HAP-1 (cell line): ENCODE results near the gene SMYD5.
"Not testable (repeated sequence)": the region's sequence is repeated elsewhere in the genome, so short reads cannot be mapped to it uniquely, and the experiment has no call there.

ENCODE experiments used
- DNase-seq, 2 experiments: peaks; one replicate each; pipeline ENCODE4 v3.0.0-alpha.2; 2016 to 2020; ENCODE audit warnings: low spot score in 2 of 2
- H3K27me3 ChIP-seq: fragments of 250-450 bp; sonication (Bioruptor Pico); 2 replicates; pipeline ENCODE4 v1.5.1; 2020; ENCODE audit warnings: low read depth, mild to moderate bottlenecking, moderate library complexity
- H3K36me3 ChIP-seq: fragments of 250-450 bp; sonication (Bioruptor Pico); replicated peaks from 2 replicates; pipeline ENCODE4 v1.5.1; 2020; ENCODE audit warnings: mild to moderate bottlenecking
- H3K4me1 ChIP-seq: fragments of 250-450 bp; sonication (Bioruptor Pico); 2 replicates; pipeline ENCODE4 v1.5.1; 2020; ENCODE audit warnings: mild to moderate bottlenecking
- H3K4me3 ChIP-seq: fragments of 250-450 bp; sonication (Bioruptor Pico); 2 replicates; pipeline ENCODE4 v1.5.1; 2020; ENCODE audit warnings: mild to moderate bottlenecking, moderate library complexity
- H3K9me3 ChIP-seq: fragments of 250-450 bp; sonication (Bioruptor Pico); 2 replicates; pipeline ENCODE4 v1.5.1; 2020; ENCODE audit warnings: mild to moderate bottlenecking, moderate library complexity
- in situ Hi-C: fragments of 300-500 bp; cut with MboI; formaldehyde crosslinking; loops from 3 replicates; pipeline ENCODE4 v1.14.3; 2020; ENCODE audit warnings: low sequenced_read_pairs, inconsistent platforms, mixed read lengths

SMYD5 gene

GRCh38 chr2:73255007-73255644 is 41.1 kb downstream of the SMYD5 start:
- Histone ChIP-seq H3K27me3 (no peaks in the 10 kb centered on the region), H3K36me3 (peaks cover 56% of the 10 kb centered on the region), H3K4me1 (no peaks in the 10 kb centered on the region), H3K9me3 (no peaks in the 10 kb centered on the region), H3K4me3 (no peak overlapping the region)
- in situ Hi-C loops = no loop called here
- DNase-seq = no peak

GRCh38 chr2:73255907-73256617 is 42.0 kb downstream of the SMYD5 start:
- Histone ChIP-seq H3K4me3 (no peak overlapping the region), H3K9me3 (no peaks in the 10 kb centered on the region), H3K36me3 (peaks cover 48% of the 10 kb centered on the region), H3K4me1 (no peaks in the 10 kb centered on the region), H3K27me3 (no peaks in the 10 kb centered on the region)
- in situ Hi-C loops = no loop called here
- no peak for DNase-seq

DNA sequence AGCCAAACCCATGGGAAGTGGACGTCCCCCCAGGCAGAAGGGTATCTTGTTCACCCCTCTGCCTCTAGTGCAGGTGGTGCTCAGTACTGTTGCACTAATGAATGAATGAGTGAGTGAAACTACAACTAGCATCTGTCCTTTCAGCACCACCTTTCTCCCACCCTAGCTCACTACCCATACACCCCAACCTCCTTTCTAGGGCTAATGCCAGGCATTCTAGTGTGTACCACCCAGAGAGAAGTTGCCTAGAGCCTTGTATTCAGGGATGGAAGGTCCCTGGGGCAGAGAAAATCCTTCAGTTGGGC is 42.5 kb downstream of the SMYD5 start:
- in situ Hi-C loops = no loop called here
- Histone ChIP-seq H3K36me3 (peaks cover 43% of the 10 kb centered on the region), H3K4me1 (no peaks in the 10 kb centered on the region), H3K4me3 (no peak overlapping the region), H3K27me3 (no peaks in the 10 kb centered on the region), H3K9me3 (no peaks in the 10 kb centered on the region)
- DNase-seq = no peak

DNA sequence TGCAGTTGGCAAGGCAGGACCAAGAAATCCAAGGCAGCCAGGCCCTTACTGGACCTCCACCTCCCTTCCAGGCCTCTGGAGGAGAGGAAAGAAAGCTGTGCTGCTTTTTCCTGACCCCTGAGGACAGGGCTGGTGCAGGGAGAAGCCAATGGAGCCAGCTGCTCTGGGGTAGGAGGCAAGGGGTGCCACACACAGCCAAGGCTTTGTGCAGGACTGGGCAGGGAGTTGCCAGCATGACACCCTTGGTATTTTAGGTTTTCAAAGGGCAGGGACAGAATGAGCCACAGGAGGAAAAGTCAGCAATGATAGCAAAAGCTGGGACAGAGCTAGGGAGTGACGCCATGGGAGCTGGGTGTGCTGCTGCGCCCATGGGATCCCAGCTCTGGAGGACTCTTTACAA is 43.0 kb downstream of the SMYD5 start:
- no peaks in the 10 kb centered on the region for H3K9me3 ChIP-seq
- DNase-seq = no peak
- peaks cover 39% of the 10 kb centered on the region for H3K36me3 ChIP-seq
- in situ Hi-C loops = no loop called here
- no peaks in the 10 kb centered on the region for H3K4me1 ChIP-seq
- H3K4me3 ChIP-seq = no peak overlapping the region
- no peaks in the 10 kb centered on the region for H3K27me3 ChIP-seq

GRCh38 chr2:73257425-73258125 is 43.5 kb downstream of the SMYD5 start:
- Histone ChIP-seq H3K36me3 (peaks cover 36% of the 10 kb centered on the region), H3K9me3 (no peaks in the 10 kb centered on the region), H3K4me3 (no peak overlapping the region), H3K27me3 (no peaks in the 10 kb centered on the region), H3K4me1 (no peaks in the 10 kb centered on the region)
- in situ Hi-C loops = no loop called here
- DNase-seq = no peak

- Histone ChIP-seq H3K9me3 (no peaks in the 10 kb centered on the region), H3K27me3 (no peaks in the 10 kb centered on the region), H3K36me3 (peaks cover 33% of the 10 kb centered on the region), H3K4me1 (no peaks in the 10 kb centered on the region), H3K4me3 (no peak overlapping the region)
- in situ Hi-C loops = no loop called here
- DNase-seq = no peak
These were observed 44.3 kb downstream of the SMYD5 start for GRCh38 chr2:73258186-73258912.

DNA sequence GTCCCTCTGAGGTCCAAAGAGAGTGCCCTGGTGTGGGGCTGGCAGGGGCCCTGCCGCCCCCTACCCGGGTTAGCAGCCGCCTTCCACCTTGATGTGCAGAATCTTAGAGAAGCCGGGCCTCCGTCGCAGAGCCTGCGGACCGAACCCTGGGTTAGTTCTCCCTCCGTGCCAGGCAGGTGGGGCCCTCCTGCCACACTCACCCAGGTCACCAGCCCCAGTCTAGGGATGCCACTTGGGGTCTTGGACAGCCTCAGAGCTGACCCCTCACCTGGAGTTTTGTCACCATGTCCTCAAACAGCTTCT is 44.8 kb downstream of the SMYD5 start:
- in situ Hi-C loops = no loop called here
- no peak for DNase-seq
- H3K27me3 ChIP-seq = no peaks in the 10 kb centered on the region
- H3K36me3 ChIP-seq = peaks cover 29% of the 10 kb centered on the region
- H3K4me3 ChIP-seq = no peak overlapping the region
- no peaks in the 10 kb centered on the region for H3K9me3 ChIP-seq
- H3K4me1 ChIP-seq = no peaks in the 10 kb centered on the region

- in situ Hi-C loops = no loop called here
- Histone ChIP-seq H3K27me3 (no peaks in the 10 kb centered on the region), H3K4me3 (no peak overlapping the region), H3K9me3 (no peaks in the 10 kb centered on the region), H3K4me1 (no peaks in the 10 kb centered on the region), H3K36me3 (peaks cover 28% of the 10 kb centered on the region)
- no peak for DNase-seq
These were observed 45.2 kb downstream of the SMYD5 start for GRCh38 chr2:73259276-73259675.

- H3K36me3 ChIP-seq = peaks cover 24% of the 10 kb centered on the region
- H3K4me1 ChIP-seq = no peaks in the 10 kb centered on the region
- no peaks in the 10 kb centered on the region for H3K9me3 ChIP-seq
- in situ Hi-C loops = no loop called here
- H3K27me3 ChIP-seq = no peaks in the 10 kb centered on the region
- no peak for DNase-seq
- H3K4me3 ChIP-seq = no peak overlapping the region
These were observed 45.8 kb downstream of the SMYD5 start for GRCh38 chr2:73259704-73260337.

DNA sequence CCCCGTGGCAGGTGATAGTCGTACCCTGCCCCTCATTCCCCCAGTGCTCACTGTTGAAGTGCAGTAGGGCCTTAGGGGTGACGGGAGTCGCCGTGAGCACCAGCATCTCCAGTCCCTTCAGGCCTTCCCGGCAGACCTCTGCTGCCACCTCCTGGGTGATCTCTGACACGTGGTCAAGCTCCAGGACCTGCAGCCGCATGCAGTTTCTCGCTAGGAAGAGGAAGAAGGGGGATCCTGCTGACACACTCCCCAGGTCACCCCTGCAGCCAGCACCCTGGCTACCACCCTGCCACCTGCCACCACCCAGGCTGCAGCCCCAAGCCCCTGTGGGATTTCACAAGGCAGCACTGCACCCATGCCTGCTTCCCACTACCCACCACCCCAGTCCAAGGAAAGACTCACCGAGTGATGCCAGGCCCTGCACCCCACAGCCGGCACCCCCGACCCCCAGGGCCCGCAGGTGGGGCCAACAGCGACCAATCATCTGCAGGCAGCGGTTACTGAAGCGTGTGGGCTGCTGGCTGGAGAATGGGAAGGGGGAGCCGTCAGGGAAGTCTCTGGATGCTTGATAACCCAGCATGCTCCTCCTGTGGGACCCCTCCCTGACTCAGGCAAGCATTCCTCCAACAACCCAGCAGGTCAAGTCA is 46.4 kb downstream of the SMYD5 start:
- peak in 1 of 2 experiments; percentile 55 for DNase-seq
- Histone ChIP-seq H3K9me3 (no peaks in the 10 kb centered on the region), H3K36me3 (peaks cover 24% of the 10 kb centered on the region), H3K4me3 (no peak overlapping the region), H3K4me1 (no peaks in the 10 kb centered on the region), H3K27me3 (no peaks in the 10 kb centered on the region)
- in situ Hi-C loops = no loop called here

DNA sequence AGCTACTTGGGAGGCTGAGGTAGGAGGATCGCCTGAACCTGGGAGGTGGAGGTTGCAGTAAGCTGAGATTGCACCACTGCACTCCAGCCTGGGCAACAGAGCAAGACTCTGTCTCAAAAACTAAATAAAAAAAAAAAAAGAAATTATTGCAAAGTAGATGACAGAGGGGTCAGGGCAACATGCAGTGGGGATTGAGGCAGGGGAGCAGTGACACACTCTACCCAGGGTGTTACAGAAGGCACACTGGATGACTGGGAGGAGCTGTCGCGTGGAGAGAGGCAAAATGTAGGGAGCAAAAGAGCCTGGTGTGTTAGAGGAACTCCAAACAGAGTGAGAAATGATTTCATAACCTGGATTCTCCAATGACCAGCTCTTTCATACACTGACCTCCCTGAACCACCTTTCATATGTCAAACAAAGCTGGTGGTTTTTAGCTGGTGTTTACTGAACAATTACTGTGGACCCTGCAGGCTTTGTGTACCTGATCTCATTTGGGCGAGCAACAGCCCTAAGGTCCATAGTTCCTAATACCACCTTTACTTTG is 48.1 kb downstream of the SMYD5 start:
- Histone ChIP-seq H3K9me3 (no peaks in the 10 kb centered on the region), H3K4me3 (no peak overlapping the region), H3K4me1 (no peaks in the 10 kb centered on the region), H3K27me3 (no peaks in the 10 kb centered on the region), H3K36me3 (peaks cover 24% of the 10 kb centered on the region)
- in situ Hi-C loops = no loop called here
- DNase-seq = no peak

- H3K9me3 ChIP-seq, H3K4me3 ChIP-seq, H3K27me3 ChIP-seq, in situ Hi-C loops, DNase-seq, H3K4me1 ChIP-seq: not testable (repeated sequence)
- peaks cover 29% of the 10 kb centered on the region for H3K36me3 ChIP-seq
These were observed 48.8 kb downstream of the SMYD5 start for GRCh38 chr2:73262691-73263429.
